HG03575 (cell line): ENCODE results near the gene PRLHR.

Experiments
- ATAC-seq: cut with Tn5 transposase; IDR thresholded peaks from one replicate; pipeline ENCODE4 v1.9.1; 2021; ENCODE audit not compliant: unreplicated experiment, insufficient number of reproducible peaks, low FRiP score; ENCODE audit errors: extremely low read depth

PRLHR gene

DNA sequence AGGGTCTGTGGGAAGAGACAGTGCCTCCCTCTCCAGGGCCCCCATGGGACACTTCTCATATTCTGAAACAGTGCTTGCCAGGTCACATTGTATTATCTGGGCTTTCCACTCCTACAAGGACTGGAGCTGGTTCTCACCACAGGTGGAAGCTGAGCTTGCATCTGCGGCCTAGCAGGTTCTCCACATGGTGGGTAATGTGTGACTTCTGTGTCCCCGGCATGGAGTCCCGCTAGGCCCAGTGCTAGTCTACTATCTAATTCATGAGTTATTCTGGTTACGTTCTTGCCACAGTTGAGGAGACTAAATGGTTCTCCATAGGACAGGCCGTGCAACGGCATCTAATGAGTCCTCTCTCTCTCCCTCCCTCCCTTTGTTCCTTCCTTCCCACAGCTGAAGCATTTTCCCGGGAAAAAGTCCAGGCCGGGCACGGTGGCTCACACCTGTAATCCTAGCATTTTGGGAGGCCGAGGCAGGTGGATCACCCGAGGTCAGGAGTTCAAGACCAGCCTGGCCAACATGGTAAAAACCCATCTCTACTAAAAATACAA, 27.7 kb downstream of the PRLHR start:
- ATAC-seq, result no peak

GRCh38 chr10:118566911-118567310, 28.5 kb downstream of the PRLHR start:
- no peak for ATAC-seq

DNA sequence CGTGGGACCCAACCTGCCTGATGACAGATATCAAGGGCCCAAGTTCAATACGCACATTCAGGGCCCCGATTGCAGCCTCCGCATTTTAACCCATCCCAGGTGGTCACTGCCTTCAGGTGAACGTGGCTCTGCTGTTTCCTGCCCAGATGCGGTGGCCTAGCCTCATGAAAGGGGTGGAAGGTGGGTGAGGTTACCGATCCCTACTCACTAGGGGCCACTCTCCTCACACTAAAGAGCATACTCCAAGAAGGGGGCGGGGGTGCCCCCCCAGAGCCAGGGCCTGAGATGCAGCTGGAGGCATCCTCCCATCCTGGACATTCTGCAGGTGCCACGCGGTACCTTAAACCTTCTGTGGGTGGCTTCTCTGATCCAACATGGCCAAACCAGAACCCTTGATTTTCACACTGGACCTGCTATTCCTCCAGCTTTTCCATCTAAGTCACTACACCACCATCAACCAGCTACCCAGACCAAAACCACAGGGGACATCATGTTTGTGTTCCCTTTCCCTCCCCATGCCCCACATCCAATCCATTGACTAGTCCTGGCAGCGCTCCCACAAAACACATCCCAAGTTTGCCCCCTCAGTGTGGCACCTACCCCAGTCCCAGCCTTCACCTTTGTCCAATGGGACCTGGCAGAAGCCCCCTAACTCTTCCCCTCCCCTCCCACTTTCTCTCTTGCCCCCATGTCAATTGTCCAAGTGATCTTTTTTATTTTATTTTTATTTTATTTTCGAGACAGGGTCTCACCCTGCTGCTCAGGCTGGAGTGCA, 30.0 kb downstream of the PRLHR start:
- no peak for ATAC-seq

DNA sequence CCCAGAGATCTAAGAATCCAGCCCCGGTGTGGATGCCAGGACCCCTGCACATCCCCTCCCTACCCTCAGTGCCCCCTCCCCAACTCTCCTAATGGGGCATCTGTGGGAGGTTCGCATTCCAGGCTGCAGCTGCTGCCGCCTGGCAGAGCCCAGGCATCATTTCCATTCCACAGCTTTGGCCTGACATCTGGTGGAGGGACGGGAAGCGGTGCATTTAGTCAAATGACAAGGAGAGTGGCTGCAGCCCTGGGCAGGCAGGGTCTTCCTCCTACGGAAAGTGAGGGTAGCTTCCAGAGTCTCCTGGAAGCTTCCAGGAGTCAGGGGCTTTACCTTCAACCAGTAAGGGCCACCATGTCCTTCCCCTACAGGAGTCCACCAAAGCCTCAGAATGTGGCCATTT, 30.8 kb downstream of the PRLHR start:
- ATAC-seq, result no peak

DNA sequence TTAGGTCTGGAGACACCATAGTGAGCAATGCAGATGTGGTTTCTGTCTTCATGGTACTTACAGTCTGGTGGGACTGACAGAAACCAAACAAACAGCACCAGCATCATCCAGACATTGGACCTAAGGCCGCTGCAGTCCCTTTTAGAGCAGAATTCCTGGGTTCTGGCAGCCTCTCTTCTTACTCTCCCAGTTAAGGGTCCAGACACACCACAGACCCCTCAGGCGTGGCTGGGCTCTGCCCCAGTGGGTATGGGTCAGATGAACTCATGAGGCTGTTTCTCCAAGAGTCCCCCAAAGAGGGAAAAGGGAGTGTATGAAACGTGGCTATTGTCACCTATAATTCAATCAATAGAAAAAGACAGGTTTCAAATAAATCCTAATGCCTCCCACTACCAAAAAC, 31.3 kb downstream of the PRLHR start:
- no peak for ATAC-seq

DNA sequence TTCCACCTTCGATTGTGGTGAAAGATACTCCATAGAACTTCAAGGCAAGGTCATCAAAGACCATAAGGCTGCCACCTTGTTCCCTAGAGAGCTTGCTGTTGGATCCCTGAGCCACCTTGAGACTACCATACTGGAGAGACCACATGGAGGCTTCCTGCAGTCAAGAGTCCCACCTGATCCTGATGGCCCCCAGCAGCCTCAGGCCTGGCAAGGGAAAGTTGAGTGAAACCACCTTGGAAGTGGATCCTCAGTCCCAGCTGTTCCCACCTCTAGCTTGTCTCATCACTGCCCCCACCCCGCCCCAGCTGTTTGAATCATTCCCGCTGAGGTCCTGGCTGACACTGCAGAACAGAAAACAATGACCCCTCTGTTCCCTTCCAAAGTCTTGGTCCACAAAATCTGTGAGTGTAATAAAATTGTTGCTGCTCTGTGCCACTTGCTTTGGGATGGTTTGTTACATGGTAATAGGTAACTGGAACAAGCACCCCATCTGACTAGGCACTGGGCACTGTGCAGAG, 32.0 kb downstream of the PRLHR start:
- ATAC-seq, result no peak

- no peak for ATAC-seq
These were observed 32.6 kb downstream of the PRLHR start for GRCh38 chr10:118562851-118563250.

DNA sequence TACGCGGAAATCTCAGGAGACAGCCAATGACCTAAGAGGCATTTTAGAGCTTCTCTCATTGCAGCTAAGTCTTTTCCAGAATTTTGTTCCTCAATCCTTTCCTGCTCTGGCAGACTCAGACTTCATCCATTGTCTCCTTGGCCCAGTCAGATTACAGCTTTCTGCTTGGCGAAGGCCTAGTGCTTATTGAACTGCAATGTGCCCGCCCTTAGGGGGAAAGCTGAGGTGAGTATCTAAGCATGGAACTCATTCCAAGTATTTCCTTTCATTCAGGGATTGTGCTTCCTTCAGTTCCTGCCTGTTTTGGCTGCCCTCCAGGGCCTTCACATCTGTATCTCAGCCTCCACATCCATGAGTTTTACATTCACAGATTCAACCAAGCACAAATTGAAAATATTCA, 37.5 kb downstream of the PRLHR start:
- no peak for ATAC-seq

- no peak for ATAC-seq
These were observed 43.8 kb downstream of the PRLHR start for GRCh38 chr10:118551535-118552100.

DNA sequence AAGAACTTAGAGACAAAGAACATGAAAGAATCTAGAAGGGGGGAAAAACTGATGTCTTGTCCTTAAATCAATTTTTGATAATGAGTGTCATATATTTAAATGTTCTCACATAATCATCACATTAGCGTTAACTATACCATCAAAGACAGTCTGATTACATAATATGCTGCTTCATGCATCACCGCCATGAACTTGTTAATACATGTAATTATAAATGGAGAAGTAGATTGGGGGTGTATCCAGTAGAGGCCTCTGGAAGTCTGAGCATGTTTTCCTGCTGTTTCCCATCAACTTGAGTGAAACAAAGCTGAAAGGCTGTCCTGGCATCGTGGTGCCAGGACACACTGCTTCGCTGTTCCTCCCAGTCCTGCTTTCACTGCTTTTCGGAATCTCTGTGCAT, 48.2 kb downstream of the PRLHR start:
- ATAC-seq, result no peak

DNA sequence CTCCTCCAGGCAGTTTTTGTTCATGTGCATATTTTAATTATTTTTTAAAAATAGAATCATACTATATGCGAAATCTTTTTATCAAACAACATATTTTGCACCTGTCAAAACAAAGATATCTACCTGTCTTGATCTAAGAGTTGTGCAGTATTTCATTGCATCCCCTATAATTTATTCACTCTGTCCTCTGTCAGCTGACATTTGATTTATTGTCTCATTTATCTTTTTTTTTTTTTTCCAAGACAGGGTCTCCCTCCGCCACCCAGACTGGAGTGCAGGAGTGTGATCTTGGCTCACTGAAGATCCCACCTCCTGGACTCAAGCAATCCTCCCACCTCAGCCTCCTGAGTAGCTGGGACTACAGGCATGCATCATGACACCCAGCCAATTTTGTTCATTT, 49.0 kb downstream of the PRLHR start:
- no peak for ATAC-seq

DNA sequence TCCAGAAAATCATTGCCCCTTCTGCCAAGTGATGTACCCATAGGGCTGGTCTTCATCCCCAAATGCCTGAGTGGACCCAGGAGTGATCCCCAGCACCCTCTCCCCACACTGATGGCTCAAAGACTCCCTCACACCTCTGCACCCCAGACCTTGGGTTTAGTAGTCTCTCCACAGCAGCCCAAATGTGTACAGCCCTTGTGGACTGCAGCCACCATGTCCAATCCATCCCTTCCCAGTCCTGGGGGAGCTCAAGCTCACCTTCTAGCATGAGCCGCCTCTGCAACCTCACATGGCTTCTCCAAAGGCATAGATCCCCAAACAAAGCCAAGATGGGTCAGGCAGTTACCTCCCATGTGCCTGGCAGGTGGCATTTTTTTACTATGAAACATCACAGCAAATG, 50.1 kb downstream of the PRLHR start:
- ATAC-seq, result no peak

GRCh38 chr10:118544401-118544948, 51.0 kb downstream of the PRLHR start:
- ATAC-seq, result no peak

DNA sequence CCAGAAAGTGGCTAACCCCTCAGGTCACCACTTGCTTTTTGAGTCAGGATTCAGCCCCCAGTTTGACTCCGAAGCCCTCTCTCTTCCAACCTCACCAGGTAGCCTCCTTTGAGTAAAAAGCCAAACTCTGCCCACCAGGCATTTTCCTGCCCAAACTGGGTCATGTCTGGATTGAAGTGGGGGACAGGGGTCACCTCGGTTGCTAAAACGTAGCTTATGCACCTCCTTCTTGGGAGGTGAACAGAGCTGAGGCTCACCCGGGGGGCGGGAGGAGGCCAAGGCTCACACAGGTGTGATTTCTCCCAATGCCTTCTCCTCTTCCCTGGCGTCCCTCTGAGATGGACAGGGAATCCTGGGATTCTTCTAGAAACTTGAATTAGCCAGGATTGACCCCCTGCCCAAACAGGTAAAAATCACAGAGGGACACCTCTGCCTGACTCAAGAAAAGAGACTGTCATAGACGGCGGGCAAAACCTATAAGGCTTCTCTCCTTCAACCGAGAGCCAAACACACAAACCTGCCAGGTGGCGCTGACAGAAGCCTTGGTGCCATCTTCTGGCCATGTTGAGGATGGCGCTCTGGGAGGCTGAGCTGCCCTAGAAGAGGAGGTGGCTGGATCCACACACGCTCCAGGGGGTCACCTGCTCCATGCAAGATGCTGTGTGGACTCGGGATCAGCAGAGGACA, 51.6 kb downstream of the PRLHR start:
- ATAC-seq, result no peak

DNA sequence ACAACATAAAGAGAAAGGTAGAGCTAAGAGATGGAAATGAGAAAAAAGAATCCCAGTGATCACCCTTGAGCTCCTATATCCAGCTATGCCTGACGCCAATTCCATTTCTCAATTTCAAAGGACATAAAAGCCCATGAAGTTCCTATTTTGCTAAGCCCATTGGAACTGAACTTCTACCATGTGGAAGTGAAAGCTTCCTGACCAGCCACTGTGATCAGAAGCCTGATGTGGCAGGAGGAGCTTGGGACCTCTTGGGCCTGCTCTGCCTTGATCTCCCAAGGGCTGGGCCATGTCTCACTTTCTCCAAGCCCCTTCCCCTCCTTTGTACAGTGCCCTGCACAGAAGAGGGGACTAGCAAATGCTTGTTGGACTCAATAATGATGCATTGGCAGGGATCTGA, 52.7 kb downstream of the PRLHR start:
- no peak for ATAC-seq

- no peak for ATAC-seq
These were observed 53.2 kb downstream of the PRLHR start for GRCh38 chr10:118542205-118542604.

- ATAC-seq, result no peak
These were observed 53.7 kb downstream of the PRLHR start for GRCh38 chr10:118541718-118542117.
